GM21447 (cell line): ENCODE measurements around the gene NT5C1B.

Experiments used
- ATAC-seq: cut with Tn5 transposase; IDR thresholded peaks from one replicate; pipeline ENCODE4 v1.9.1; 2021; ENCODE audit not compliant: unreplicated experiment

NT5C1B gene

GRCh38 chr2:18517386-18517785, 72.0 kb downstream of the NT5C1B start:
- no peak for ATAC-seq

DNA sequence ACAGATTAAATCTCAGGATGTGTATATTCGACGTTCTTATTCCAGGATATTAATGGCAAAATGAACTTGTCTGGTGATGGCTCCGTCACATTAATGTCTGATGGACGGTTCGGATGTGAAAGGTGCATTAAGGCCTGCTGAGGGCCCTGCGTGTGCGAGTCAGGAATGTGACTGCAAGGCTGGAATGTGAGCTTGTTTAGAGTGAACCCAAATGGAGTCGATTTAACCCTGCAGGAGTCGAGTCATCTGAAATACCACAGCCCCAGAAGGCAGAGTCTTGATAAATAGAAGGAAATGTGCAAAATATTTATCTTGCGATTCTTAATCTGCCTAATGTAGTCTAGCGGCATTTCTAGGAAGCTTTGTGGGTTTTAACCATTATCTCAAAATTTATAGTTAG, 73.3 kb downstream of the NT5C1B start:
- no peak for ATAC-seq

DNA sequence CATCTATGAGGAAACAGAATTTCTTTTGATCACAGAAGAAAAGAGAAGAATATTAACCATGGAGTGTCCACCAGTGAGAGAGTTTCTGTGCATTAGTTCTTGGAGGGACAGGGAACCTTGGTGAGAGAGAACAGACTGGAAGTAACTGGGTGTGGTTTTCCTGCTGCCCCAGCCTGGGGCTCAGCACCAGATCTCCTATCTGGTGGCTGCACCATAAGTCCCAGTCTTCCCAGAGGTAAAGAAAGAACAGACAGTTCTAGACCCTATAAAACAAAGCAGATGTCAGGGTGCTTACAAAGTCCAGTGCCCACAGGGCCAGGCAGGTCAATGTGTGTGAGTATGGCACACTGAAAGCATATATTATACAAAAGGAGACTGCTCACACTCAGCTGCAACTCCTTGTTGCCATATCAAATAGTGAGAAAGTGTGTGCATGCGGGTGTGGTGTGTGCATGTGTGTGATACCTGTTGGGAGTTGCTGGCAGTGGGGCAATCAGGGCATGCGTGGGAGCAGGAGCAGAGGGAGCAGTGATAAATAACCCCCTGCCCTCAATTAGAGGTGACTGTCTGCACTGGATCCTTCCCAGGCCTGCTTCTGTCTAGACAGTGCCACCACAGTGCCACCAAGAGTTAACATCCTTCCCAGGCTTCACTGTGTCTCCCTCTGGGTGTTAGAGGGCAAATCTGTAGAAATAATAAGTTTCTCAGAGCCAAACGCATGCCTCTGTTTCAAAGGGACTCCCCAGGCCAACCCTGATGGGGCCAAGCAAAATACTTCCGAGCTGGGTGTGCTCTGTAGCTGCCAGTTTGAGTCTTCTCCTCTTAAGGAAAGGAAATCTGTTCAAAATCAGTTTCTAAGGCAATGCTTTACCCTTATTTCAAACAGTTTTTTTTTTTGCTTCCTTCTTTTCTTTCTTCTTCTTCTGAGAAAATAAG, 74.6 kb downstream of the NT5C1B start:
- ATAC-seq = no peak
